ENCODE results near the gene L3MBTL2.

L3MBTL2 gene

DNA sequence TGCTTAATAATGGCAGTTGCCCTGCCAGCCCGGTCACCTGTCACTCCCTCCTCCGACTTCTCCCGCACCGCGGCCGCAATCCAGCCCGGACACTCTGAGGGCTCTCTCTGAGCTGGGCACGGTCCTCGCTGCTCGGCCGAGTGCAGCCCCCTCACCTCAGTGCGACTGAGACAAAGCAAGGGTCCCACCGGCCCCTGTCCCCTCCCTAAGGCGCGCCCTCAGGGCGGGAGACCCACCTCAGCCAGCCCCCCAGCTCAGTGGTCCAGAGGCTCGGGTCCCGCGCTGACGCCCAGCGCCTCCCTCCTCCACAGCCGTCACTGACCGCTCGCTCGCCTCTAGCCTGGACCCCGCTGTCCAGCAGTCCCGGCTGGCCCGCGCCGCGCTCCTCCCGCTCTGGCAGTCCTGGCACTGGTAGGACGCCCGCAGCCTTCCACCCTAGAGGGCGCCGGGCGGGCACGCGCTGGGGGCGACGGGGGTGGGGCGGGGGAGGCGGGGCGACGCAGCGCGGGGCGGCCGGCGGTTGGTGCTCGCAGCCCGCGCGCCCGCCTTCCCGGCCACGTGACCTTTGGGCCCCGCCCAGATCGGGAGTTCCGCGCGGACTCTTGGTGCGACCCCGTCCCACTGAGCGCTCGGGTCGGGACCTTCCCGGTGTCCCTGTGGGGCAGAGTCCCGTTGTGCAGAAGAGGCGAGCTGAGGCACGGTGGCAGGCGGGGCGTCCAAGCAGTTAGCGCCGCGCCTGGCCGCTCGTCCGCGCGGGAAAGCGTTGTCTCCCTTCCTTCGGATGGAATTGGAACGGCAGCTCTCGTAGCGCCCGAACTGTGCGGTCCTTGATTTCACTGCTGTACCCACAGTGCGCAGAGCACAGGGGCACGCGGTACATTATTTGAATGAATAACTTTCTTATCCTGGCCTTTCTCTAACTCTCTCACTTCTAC, 7.8 kb upstream of the L3MBTL2 start:
- no peaks in the 10 kb centered on the region for H3K9me3 Mint-ChIP-seq
- peaks cover 9% of the 10 kb centered on the region for H3K4me1 Mint-ChIP-seq (ENCODE audit: low read depth)
- H3K4me3 Mint-ChIP-seq: peak overlapping the region; percentile 88
- no peaks in the 10 kb centered on the region for H3K36me3 Mint-ChIP-seq (ENCODE audit: low read depth)
- H3K27ac Mint-ChIP-seq: peak overlapping the region; percentile 46
- H3K27me3 Mint-ChIP-seq: peaks cover 19% of the 10 kb centered on the region

DNA sequence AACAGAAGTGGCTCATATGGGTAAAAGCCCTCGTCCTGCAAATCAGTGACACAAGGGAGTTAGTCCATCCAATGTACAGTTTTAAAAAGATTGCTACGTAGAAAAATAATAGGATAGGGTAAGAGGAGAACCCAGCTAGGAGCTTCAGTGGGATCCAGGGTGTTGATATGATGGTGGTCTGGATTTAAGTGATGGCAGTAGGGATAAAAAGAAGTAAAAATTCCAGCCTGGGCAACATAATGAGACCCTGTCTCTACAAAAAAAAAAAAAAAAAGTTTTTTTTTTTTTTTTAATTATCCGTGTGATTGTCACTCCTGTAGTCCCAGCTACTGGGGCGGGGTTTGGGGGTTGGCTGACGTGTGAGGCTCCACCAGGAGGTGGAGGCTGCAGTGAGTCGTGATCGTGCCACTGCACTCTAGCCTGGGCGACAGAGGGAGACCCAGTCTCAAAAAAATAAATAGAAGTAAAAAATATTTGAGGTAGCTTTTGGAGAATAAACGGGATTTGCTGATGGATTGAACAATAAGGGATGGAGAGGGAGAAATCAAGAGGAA, 7.0 kb upstream of the L3MBTL2 start:
- no peaks in the 10 kb centered on the region for H3K36me3 Mint-ChIP-seq (ENCODE audit: low read depth)
- H3K27me3 Mint-ChIP-seq: peaks cover 19% of the 10 kb centered on the region
- peaks cover 9% of the 10 kb centered on the region for H3K4me1 Mint-ChIP-seq (ENCODE audit: low read depth)
- H3K9me3 Mint-ChIP-seq: no peaks in the 10 kb centered on the region
- H3K27ac Mint-ChIP-seq: peak overlapping the region; percentile 46
- H3K4me3 Mint-ChIP-seq: peak overlapping the region; percentile 88

DNA sequence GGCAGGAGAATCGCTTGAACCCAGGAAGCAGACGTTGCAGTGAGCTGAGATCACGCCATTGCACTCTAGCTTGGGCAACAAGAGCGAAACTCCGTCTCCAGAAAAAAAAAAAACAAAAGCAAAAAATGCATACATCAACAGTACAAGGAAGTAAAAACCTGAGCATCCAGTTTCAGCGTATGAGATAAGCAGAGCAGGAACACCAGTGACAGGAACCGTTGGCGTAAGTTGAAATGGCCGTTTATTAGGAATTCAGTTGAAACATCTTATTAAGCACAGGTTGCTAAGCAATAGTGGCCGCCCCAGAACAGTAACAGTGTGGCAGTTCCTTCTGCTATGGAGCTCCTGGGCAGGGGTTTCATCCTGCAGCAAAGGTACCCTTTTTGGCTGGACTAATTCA, 4.0 kb upstream of the L3MBTL2 start:
- Mint-ChIP-seq H3K27me3 (peaks cover 28% of the 10 kb centered on the region), H3K27ac (no peak overlapping the region), H3K4me3 (no peak overlapping the region), H3K36me3 (ENCODE audit: low read depth) (peaks cover 3% of the 10 kb centered on the region), H3K4me1 (ENCODE audit: low read depth) (peaks cover 24% of the 10 kb centered on the region), H3K9me3 (no peaks in the 10 kb centered on the region)

DNA sequence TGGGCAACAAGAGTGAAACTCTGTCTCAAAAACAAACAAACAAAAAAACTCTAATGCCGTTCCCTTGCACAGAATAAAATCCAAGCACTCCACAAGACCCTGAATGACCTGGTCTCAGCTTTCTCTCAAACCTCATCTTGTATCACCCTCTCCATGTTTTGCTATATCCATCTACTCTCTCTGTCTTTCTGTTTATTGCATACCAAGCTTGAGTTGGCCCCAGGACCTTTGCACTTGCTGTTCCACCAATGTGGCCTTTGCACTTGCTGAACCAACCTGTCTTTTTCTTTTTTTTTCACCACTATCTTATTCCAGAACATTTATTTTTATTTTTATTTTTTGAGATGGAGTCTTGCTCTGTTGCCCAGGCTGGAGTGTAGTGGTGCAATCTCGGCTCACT, 2.0 kb upstream of the L3MBTL2 start:
- H3K4me1 Mint-ChIP-seq (ENCODE audit: low read depth): peaks cover 32% of the 10 kb centered on the region
- H3K27ac Mint-ChIP-seq: no peak overlapping the region
- H3K9me3 Mint-ChIP-seq: no peaks in the 10 kb centered on the region
- H3K4me3 Mint-ChIP-seq: no peak overlapping the region
- H3K27me3 Mint-ChIP-seq: peaks cover 24% of the 10 kb centered on the region
- peaks cover 7% of the 10 kb centered on the region for H3K36me3 Mint-ChIP-seq (ENCODE audit: low read depth)

DNA sequence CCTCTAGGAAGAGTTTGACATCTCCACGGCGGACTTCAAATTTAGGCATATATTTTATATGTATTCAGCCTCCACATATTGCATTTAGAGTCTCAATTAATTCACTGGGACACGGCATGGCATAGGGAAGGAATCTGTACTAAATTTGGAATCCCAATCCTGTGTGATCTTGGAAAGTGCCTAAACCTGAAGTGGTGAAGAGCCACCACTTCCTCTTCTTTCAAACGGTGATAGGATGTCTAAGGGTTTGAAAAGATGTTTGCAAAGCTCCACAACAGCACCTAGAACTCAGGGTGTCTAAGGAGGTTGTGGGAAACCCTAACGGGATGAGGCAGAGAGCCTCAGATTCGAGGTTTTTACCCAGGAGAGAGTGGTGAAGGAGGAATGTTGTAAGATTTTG, 1.0 kb upstream of the L3MBTL2 start:
- H3K4me1 Mint-ChIP-seq (ENCODE audit: low read depth): peaks cover 30% of the 10 kb centered on the region
- H3K36me3 Mint-ChIP-seq (ENCODE audit: low read depth): peaks cover 11% of the 10 kb centered on the region
- H3K9me3 Mint-ChIP-seq: no peaks in the 10 kb centered on the region
- peaks cover 20% of the 10 kb centered on the region for H3K27me3 Mint-ChIP-seq
- no peak overlapping the region for H3K4me3 Mint-ChIP-seq
- no peak overlapping the region for H3K27ac Mint-ChIP-seq

DNA sequence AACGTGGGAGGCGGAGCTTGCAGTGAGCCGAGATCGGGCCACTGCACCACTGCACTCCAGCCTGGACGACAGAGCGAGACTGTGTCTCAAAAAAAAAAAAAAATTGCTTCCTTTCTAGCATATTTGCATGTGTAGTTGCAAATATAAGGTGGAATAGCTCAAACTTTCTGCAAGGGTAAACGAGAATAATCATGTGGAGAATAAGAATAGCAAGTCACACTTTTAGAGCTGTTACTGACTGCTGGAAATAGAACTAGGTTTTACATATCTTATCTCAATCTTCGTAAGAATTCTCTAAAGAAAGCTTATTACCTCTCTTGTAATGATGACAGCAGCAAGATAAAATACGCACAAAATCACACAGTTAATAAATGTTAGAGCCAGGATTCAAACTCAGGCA, 1.6 kb downstream of the L3MBTL2 start:
- Mint-ChIP-seq H3K27me3 (peaks cover 9% of the 10 kb centered on the region), H3K4me3 (peak overlapping the region; percentile 71), H3K36me3 (ENCODE audit: low read depth) (peaks cover 23% of the 10 kb centered on the region), H3K4me1 (ENCODE audit: low read depth) (peaks cover 30% of the 10 kb centered on the region), H3K9me3 (no peaks in the 10 kb centered on the region), H3K27ac (no peak overlapping the region)

DNA sequence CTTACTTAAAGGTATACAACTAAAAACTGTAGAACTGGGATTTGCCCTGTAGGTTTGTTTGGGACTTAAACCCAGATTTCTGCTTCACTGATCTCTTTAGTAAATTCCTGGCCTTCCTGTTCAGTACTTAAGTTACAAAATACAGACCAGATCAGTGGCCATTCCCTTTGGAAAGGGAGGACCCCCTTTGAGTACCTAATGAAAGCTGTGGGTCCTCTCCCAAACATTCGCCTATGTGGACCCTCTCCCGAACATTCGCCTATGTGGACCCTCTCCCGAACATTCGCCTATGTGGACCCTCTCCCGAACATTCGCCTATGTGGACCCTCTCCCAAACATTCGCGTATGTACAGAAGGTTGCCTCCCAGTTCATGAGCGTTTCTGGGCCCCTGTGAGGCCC, 10.3 kb downstream of the L3MBTL2 start:
- Mint-ChIP-seq H3K27ac (no peak overlapping the region), H3K27me3 (no peaks in the 10 kb centered on the region), H3K4me1 (ENCODE audit: low read depth) (peaks cover 26% of the 10 kb centered on the region), H3K9me3 (no peaks in the 10 kb centered on the region), H3K4me3 (no peak overlapping the region), H3K36me3 (ENCODE audit: low read depth) (peaks cover 55% of the 10 kb centered on the region)

DNA sequence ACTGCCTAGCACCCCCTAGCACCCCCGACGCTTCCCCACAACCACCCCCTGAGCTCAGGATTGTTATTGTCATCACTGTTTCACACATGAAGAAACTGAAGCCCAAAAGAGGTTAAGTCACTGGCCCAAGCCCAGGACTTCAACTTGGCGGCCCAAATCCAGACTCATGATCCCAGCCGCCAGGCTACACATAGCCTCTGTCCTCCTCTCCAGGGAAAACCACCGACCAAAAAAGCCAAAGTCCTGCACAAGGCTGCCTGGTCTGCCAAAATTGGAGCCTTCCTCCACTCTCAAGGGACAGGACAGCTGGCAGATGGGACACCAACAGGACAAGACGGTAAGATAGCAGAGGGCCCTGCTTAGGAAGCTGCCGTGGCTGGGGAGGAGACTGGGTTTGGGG, 10.8 kb downstream of the L3MBTL2 start:
- Mint-ChIP-seq H3K36me3 (ENCODE audit: low read depth) (peaks cover 55% of the 10 kb centered on the region), H3K27ac (no peak overlapping the region)

DNA sequence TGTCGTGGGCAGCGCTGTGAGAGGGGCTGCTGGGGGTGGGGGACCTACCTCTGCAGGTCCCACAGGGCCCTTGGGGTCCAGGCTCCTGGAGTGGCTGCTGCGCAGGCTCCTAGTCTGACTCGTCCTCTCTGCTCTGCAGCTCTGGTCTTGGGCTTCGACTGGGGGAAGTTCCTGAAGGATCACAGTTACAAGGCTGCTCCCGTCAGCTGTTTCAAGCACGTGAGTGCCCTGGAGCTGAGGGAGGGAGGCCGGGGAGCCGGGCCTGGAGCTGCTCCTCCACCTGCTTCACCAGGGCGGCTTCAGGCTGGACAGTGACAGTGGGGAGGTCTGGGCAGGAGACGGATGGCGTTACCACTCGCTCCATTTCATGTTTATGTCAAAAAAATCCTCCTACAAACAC, 11.9 kb downstream of the L3MBTL2 start:
- Mint-ChIP-seq H3K27ac (peak overlapping the region; percentile 40), H3K27me3 (no peaks in the 10 kb centered on the region), H3K4me3 (no peak overlapping the region), H3K4me1 (ENCODE audit: low read depth) (peaks cover 26% of the 10 kb centered on the region), H3K9me3 (no peaks in the 10 kb centered on the region), H3K36me3 (ENCODE audit: low read depth) (peaks cover 60% of the 10 kb centered on the region)

More for the DNA sequence above, 10.8 kb downstream of the L3MBTL2 start:
- no peaks in the 10 kb centered on the region for H3K27me3 Mint-ChIP-seq
- peaks cover 26% of the 10 kb centered on the region for H3K4me1 Mint-ChIP-seq (ENCODE audit: low read depth)
- no peaks in the 10 kb centered on the region for H3K9me3 Mint-ChIP-seq
- no peak overlapping the region for H3K4me3 Mint-ChIP-seq

DNA sequence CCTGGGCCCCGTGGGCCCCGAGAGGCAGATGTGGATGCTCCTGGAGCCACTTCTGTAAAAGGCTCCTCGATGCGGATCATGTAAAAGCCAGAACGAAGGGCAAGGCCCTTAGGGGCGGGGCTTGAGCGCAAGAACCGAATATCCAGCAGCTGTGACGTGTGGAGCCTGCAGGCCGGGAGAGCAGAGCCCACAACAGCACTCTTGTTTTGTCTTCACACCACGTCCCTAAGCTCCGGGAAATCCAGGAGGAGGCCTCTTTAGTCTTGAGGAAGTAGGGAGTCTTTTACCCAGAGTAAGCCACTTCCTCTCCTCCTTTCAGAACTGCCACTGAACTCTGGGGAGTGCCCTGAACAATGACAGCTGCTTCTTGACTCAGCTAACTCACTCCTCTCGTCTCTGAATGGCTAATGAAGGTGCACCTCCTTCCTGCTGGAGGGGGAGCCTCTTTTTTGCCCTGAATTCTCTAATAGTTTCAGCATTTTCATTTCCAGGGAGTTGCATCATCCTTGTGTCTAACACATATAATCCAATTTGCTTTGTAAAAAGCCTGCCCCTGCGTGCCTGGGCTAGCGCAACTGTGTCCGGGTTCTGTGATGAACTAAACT, 12.5 kb downstream of the L3MBTL2 start:
- no peaks in the 10 kb centered on the region for H3K9me3 Mint-ChIP-seq
- H3K27me3 Mint-ChIP-seq: no peaks in the 10 kb centered on the region
- peak overlapping the region; percentile 30 for H3K4me3 Mint-ChIP-seq
- peak overlapping the region; percentile 77 for H3K27ac Mint-ChIP-seq
- peaks cover 26% of the 10 kb centered on the region for H3K4me1 Mint-ChIP-seq (ENCODE audit: low read depth)
- peaks cover 60% of the 10 kb centered on the region for H3K36me3 Mint-ChIP-seq (ENCODE audit: low read depth)

DNA sequence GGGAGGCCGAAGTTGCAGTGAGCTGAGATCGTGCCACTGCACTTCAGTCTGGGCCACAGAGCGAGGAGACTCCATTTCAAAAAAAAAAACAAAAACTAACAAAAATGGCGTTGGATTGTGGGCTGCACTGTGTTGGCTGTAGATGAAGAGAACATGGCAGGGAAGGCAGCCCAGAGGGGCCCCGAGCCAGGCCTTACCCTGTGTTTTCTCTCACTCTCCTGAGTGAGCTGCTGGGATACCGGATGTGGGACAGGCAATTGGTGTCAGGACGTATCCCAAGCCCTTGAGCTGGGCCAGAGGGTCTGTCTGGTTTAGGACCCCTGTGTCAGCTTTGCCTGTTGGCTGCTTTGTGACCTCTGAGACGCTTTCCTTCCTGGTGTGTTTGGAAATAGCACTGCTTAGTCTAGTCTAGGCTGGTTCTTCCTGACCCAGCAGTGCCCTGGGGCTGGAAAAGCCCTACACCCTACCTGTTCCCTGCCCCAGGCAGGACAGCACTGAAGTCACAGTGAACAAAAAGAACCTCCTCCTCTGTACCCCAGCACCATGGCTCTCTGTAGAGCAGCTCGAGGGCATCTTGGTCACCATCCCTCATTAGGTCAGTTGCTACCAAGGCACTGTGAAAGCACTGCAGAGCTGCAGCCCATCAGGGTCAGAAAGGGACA, 17.9 kb downstream of the L3MBTL2 start:
- Mint-ChIP-seq H3K9me3 (no peaks in the 10 kb centered on the region), H3K27me3 (no peaks in the 10 kb centered on the region), H3K36me3 (ENCODE audit: low read depth) (peaks cover 42% of the 10 kb centered on the region), H3K4me3 (no peak overlapping the region), H3K4me1 (ENCODE audit: low read depth) (peaks cover 2% of the 10 kb centered on the region), H3K27ac (no peak overlapping the region)

DNA sequence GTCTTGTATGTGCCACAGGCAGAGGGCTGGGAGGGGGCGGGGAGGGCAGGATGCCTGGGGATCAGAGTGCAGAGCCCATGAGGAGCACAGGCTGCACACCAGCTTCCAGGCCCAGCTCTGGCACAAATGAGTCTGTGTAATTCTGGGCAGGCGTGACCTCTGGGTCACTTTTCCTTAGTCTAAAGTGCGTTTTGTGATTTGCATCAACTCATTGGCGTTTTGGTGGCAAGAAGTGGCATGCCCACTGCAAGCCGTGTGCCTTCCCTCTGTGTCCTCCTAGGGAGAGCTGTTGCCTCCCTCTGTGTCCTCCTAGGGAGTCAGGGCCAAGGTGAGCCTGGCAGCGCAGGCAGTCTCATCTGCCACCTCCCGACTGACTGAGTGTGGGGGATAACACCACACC, 18.4 kb downstream of the L3MBTL2 start:
- Mint-ChIP-seq H3K36me3 (ENCODE audit: low read depth) (peaks cover 39% of the 10 kb centered on the region), H3K4me3 (no peak overlapping the region), H3K4me1 (ENCODE audit: low read depth) (no peaks in the 10 kb centered on the region), H3K9me3 (no peaks in the 10 kb centered on the region), H3K27ac (no peak overlapping the region), H3K27me3 (no peaks in the 10 kb centered on the region)

DNA sequence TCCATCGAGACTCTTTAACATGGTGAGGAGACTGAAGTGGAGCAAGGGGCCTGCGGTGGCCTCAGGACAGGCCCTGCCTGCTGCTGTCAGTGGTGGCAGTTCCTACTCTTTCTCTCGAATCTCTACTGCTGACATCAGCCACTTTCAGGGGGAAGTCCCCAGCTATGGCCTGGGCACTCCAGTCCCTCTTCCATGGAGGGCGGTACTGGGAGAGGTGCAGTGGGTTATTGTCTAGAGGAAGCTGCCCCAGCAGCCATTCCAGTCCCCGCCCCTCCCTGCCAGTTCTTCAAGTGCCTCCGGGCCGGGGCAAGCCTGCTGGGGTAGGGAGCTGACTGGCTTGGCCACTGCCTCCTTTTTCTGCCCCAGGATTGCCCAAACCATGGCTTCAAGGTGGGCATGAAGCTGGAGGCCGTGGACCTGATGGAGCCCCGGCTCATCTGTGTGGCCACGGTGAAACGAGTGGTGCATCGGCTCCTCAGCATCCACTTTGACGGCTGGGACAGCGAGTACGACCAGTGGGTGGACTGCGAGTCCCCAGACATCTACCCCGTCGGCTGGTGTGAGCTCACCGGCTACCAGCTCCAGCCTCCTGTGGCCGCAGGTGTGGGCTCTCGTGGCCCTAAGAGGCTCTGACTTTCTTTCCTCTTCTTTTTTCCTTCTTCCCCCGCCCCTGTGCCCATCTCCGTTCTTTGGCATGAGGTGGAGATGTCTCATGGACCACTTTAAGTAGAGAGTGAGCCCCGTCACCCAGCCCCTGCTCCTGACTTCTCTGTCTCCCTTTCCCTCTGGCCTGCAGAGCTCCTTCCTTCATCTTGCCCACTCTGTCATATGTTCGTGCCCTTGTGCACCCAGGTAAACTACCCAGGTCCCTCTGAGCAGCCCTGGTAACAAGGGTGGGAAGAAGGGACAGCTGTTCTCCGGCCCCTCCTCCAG, 21.9 kb downstream of the L3MBTL2 start:
- H3K27me3 Mint-ChIP-seq: no peaks in the 10 kb centered on the region
- no peaks in the 10 kb centered on the region for H3K4me1 Mint-ChIP-seq (ENCODE audit: low read depth)
- peaks cover 24% of the 10 kb centered on the region for H3K36me3 Mint-ChIP-seq (ENCODE audit: low read depth)
- no peaks in the 10 kb centered on the region for H3K9me3 Mint-ChIP-seq
- H3K27ac Mint-ChIP-seq: no peak overlapping the region
- H3K4me3 Mint-ChIP-seq: no peak overlapping the region

DNA sequence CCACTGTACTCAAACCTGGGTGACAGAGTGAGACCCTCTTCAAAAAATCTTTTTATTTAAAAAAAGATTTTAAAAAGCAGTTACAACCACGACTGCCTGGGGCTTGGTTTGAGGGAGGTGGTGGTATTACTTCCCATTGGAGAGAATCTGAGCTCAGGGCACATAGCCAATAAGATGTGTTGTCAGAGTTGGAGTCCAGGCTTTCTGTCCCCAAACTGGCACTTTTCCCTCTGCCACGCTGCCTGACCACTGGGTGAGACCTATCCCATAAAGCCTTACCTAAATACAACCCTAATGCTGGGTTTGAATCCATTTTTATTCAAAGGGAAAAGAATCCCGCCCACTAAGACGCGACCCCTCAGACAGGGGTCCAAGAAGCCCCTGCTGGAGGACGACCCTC, 24.1 kb downstream of the L3MBTL2 start:
- H3K27me3 Mint-ChIP-seq: no peaks in the 10 kb centered on the region
- peaks cover 14% of the 10 kb centered on the region for H3K36me3 Mint-ChIP-seq (ENCODE audit: low read depth)
- H3K4me1 Mint-ChIP-seq (ENCODE audit: low read depth): no peaks in the 10 kb centered on the region
- no peak overlapping the region for H3K27ac Mint-ChIP-seq
- H3K4me3 Mint-ChIP-seq: no peak overlapping the region
- no peaks in the 10 kb centered on the region for H3K9me3 Mint-ChIP-seq
